Fibroblast of skin of back (primary cell): ENCODE results near the gene RIT1.

ENCODE experiments used
- DNase-seq: peaks from one replicate; pipeline ENCODE4 v3.0.0-alpha.2; 2013

The RIT1 gene

DNA sequence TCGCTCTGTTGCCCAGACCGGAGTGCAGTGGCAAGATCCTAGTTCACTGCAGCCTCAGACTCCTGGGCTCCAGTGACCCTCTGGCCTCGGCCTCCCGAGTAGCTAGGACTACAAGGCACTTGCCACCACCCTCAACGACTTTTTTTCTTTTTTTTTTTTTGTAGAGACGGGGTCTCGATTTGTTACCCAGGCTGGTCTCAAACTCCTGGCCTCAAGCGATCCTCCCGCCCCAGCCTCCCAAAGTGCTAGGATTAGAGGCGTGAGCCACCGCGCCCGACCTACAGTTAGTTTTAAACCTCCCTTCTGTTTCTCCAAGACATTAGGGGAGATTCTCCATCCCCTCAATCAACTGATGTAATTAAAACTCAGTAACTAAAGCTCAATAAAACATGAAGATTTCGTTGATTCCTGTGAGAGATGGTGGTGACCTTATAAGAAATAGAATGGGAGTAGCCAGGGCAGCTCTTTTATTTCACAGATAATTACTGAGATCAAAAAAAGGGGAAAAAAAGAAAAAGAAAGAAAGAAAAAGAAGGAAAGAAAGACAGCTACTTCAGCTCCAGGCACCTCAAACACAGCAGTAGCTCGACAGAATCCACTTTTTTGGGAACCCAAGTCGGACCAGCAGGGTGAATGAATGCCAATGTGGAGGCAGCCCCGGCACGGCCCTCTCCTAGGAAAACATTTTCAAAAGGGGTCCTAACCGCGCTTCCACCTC, 54.7 kb downstream of the RIT1 start:
- DNase-seq, result no peak

DNA sequence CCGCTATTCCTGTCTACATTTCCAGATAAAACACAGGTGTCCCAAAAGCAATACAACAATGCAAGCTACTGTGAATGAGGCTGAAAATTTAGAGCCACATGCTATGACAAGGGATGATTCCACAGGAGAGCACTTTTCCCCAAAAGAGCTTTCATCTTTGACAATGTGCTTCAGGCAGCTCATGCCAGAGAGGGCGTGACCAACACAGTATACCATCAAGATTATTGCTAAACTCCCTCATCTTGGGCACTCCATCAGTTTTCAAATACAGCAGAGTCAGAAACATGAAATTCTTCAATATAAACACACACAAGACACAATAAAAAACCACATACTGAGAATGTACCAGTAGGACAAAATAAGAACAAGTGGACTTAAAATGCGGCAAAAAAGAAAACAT, 60.8 kb downstream of the RIT1 start:
- DNase-seq, result no peak

DNA sequence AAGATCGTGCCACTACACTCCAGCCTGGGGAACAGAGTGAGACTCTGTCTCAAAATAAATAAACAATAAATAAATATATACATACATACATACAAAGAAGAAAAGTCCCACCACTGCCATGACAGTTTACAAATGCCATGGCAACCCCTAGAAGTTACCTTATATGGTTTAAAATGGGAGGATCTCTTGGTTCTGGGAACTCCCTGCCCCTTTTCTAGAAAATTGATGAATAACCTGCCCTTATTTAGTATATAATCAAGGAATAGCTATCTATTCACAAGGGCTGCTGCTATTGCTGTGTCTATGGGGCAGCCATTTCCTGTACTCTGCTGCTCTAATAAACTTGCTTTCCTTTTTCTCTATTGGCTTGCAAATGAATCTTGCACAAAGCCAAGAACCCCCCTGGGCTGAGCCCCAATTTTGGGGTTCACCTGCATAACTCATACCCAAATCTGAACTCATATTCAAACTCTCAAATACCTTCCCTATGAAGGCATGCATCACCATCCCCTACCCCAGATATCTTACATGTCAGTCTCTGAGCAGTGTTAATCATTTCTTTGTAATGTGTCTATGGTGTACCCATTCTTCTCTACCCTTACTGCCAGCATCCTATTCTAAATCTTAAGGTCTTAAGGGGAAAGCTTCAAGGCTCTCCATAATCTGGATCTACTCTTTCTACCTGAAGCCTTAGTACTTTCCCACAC, 63.2 kb downstream of the RIT1 start:
- peak; percentile 7 for DNase-seq
